ACC112 (cell line): Measurements from ENCODE around the gene SF3B1.
"Not testable (repeated sequence)": the region's sequence is repeated elsewhere in the genome, so short reads cannot be mapped to it uniquely, and the experiment has no call there.

Source experiments
- H2AFZ ChIP-seq: fragments of 200-600 bp; sonication (generic); one replicate; pipeline ENCODE4 v1.6.0; 2017; ENCODE audit warnings: antibody characterized with exemption, low read length; ENCODE audit not compliant: unreplicated experiment
- H3K27ac ChIP-seq: fragments of 200-600 bp; sonication (generic); 2 replicates; pipeline ENCODE4 v1.5.1; 2014; ENCODE audit warnings: low read depth, mild to moderate bottlenecking, antibody characterized with exemption, low read length, moderate library complexity
- H3K27me3 ChIP-seq: fragments of 200-600 bp; sonication (generic); 2 replicates; pipeline ENCODE4 v1.6.1; 2014; ENCODE audit warnings: mild to moderate bottlenecking, antibody characterized with exemption, low read length, moderate library complexity, mixed read lengths; ENCODE audit not compliant: insufficient read depth
- H3K36me3 ChIP-seq: fragments of 200-600 bp; sonication (generic); 2 replicates; pipeline ENCODE4 v1.6.1; 2016; ENCODE audit warnings: mild to moderate bottlenecking, antibody characterized with exemption, low read length, moderate library complexity, mixed read lengths; ENCODE audit not compliant: insufficient read depth
- H3K4me1 ChIP-seq: fragments of 200-600 bp; sonication (generic); one replicate; pipeline ENCODE4 v1.6.1; 2016; ENCODE audit warnings: low read length, mixed read lengths; ENCODE audit not compliant: insufficient read depth, unreplicated experiment, control insufficient read depth
- H3K4me3 ChIP-seq: fragments of 200-600 bp; sonication (generic); 2 replicates; pipeline ENCODE4 v1.5.1; 2014; ENCODE audit warnings: mild to moderate bottlenecking, low read depth, low read length
- H3K79me2 ChIP-seq: fragments of 200-600 bp; sonication (generic); one replicate; pipeline ENCODE4 v1.6.0; 2016; ENCODE audit warnings: low read length; ENCODE audit not compliant: control insufficient read depth, unreplicated experiment, insufficient read depth

Gene SF3B1

DNA sequence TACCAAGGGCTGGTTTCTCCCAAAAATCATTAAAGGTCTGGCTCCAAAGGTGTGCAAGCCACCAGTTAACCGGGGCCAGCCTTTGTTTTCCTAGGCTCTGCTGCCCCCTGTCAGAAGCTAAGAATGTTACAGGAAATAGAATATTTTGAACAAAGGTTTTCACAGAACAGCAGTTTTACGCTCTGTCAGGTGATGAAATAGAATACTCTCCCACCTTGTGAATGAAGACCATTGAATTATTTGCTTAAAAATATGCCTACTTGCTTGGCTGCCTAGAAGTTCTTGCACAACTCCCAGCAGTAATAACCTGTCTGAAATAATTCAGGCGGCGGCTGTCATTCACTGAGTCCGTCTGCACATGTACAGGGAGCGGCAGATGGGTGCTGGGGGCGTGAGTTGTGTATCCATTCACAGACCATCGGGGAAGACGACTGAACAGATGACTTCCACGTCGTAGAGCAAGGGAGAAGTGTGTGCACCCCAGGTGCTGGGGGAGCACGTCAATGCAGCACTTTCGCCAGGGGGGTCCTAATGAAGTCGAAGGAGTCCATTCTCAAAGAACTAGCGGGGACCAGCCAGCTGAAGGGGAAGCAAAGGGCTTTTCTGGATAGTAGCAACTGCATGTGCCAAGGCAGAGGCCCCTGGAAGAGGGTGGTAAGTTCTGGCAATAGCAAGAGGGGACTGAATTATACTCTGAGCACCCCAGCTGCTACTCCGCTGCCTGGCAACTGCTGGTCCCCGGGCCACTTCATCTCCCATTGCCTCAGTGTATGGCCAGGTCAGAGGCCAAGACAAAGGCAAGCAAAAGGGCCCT is 56.1 kb downstream of the SF3B1 start:
- no peaks in the 10 kb centered on the region for H3K36me3 ChIP-seq
- H2AFZ ChIP-seq = no peak overlapping the region
- no peaks in the 10 kb centered on the region for H3K79me2 ChIP-seq
- H3K27me3 ChIP-seq = no peaks in the 10 kb centered on the region
- no peak overlapping the region for H3K4me3 ChIP-seq
- no peak overlapping the region for H3K27ac ChIP-seq
- H3K4me1 ChIP-seq = peaks cover 4% of the 10 kb centered on the region

GRCh38 chr2:197378086-197378485 is 56.7 kb downstream of the SF3B1 start:
- Histone ChIP-seq H3K4me1 (peaks cover 4% of the 10 kb centered on the region), H3K79me2 (no peaks in the 10 kb centered on the region), H3K36me3 (no peaks in the 10 kb centered on the region), H3K27me3 (no peaks in the 10 kb centered on the region), H2AFZ (no peak overlapping the region), H3K27ac (no peak overlapping the region), H3K4me3 (no peak overlapping the region)

DNA sequence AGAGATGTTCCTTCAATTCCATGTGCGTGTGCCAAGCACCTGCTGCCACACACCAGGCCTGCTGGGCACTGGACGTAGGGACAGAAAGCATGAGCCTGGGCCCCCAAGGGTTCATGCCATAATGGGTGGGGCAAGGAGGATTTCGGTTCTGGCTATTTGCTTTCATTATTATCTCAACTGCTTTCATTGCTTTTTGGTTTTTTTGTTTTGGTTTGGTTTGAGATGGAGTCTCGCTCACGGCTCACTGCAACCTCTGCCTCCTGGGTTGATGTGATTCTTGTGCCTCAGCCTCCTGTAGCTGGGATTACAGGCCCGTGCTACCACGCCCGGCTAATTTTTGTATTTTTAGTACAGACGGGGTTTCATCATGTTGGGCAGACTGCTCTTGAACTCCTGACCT is 57.2 kb downstream of the SF3B1 start:
- Histone ChIP-seq H3K4me3 (no peak overlapping the region), H3K79me2 (no peaks in the 10 kb centered on the region), H2AFZ (no peak overlapping the region), H3K27ac (no peak overlapping the region), H3K27me3 (no peaks in the 10 kb centered on the region), H3K4me1 (peaks cover 4% of the 10 kb centered on the region), H3K36me3 (no peaks in the 10 kb centered on the region)

DNA sequence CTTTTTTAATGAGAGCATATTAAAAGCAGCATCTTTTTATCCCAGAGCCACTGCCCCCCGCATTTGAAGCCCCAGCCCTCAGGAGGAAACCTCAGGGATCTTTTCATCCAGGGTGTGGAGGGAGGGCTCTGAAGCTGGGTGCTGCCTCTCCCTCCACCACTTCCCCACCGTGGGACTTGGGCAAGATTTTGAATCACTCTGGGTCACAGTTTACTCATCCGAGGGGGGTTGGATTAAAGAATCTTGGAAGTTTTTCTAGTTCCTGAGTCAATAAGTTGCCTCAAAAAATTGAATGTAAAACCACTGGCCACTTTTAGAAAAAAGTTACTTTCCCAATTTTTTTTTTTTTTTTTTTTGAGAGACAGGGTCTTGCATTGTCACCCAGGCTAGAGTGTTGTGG is 62.2 kb downstream of the SF3B1 start:
- Histone ChIP-seq H3K27me3 (no peaks in the 10 kb centered on the region), H3K4me3 (no peak overlapping the region), H3K27ac (no peak overlapping the region), H2AFZ (no peak overlapping the region), H3K36me3 (no peaks in the 10 kb centered on the region), H3K4me1 (peaks cover 7% of the 10 kb centered on the region), H3K79me2 (no peaks in the 10 kb centered on the region)

GRCh38 chr2:197370664-197371063 is 64.2 kb downstream of the SF3B1 start:
- H3K4me3 ChIP-seq, H3K27me3 ChIP-seq, H3K4me1 ChIP-seq, H3K27ac ChIP-seq, H3K36me3 ChIP-seq, H3K79me2 ChIP-seq, H2AFZ ChIP-seq: not testable (repeated sequence)

DNA sequence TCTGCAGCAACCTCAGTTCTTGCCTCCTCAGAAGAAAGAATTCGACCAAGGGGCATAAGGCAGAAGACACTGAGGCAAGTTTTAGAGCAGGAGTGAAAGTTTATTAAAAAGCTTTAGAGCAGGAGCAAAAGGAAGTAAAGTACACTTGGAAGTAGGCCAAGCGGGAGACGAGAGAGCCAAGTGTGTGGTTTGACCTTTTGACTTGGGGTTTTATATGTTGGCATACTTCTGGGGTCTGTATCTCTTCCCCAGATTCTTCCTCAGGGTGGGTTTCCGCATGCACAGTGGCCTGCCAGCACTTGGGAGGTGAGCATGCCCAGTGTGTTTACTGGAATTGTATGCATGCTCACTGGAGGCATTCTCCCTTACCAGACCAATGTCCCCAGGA is 64.9 kb downstream of the SF3B1 start:
- Histone ChIP-seq H3K4me3 (no peak overlapping the region), H3K79me2 (no peaks in the 10 kb centered on the region), H2AFZ (no peak overlapping the region), H3K36me3 (no peaks in the 10 kb centered on the region), H3K4me1 (peaks cover 7% of the 10 kb centered on the region), H3K27ac (no peak overlapping the region), H3K27me3 (no peaks in the 10 kb centered on the region)

DNA sequence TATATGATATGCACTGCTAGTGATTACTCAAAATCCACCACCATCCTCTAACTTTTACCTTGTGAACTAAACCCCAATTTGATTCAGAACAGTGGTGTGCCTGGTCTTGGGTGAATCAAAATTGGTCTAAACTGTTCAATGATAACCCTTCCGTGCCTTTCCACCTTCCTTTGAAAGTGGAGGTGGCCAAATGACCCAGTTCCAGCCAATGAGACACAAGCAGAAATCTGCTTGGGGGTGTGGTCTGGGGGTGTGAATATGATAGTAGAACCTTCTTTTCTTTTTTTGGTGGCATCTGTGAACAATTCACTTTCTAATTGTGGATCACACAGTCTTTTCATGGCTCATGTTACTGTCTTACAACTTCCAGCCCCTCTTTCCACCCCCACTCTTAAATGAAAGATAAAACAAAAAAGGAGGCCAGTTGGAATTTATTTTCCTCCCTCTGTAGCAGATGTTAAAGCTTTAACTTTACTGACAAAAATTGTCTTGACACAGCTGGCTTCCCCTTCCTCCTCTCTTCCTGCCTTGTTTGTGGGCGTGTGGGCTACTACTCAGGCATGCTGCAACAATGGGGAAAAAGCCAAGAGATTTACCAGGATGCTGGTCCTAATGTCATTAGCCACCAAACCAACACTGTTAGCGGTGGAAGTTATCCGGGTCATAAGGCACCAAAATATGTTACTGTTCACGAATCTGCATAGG is 65.4 kb downstream of the SF3B1 start:
- Histone ChIP-seq H3K27ac (no peak overlapping the region), H3K79me2 (no peaks in the 10 kb centered on the region), H3K4me3 (no peak overlapping the region), H3K36me3 (no peaks in the 10 kb centered on the region), H3K4me1 (peaks cover 7% of the 10 kb centered on the region), H3K27me3 (no peaks in the 10 kb centered on the region), H2AFZ (no peak overlapping the region)

- Histone ChIP-seq H3K79me2 (no peaks in the 10 kb centered on the region), H3K4me1 (peaks cover 7% of the 10 kb centered on the region), H3K27ac (no peak overlapping the region), H3K4me3 (no peak overlapping the region), H3K27me3 (no peaks in the 10 kb centered on the region), H3K36me3 (no peaks in the 10 kb centered on the region), H2AFZ (no peak overlapping the region)
Measured at GRCh38 chr2:197368412-197368811, 66.4 kb downstream of the SF3B1 start.

DNA sequence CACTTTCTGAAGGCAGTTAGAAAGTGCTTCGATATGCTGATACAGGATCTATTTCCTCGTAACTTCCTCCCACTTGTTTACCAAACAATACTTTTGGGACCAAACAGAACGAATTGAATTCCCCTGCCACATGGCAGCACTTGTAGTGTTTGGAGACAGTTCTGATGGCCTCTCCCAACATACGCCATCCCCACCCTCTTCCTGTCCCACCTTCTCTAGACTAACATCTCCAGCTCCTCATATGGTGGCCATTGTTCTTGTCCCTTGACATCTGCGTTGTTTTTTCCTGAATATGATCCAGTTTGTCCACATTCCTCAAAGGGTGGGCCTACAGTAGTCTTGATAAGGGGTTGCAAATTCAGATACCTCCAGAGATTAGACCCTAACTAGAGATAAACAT is 70.8 kb downstream of the SF3B1 start:
- Histone ChIP-seq H3K79me2 (no peaks in the 10 kb centered on the region), H3K27ac (no peak overlapping the region), H2AFZ (no peak overlapping the region), H3K36me3 (no peaks in the 10 kb centered on the region), H3K4me3 (no peak overlapping the region), H3K27me3 (no peaks in the 10 kb centered on the region), H3K4me1 (no peaks in the 10 kb centered on the region)

GRCh38 chr2:197360744-197361156 is 74.1 kb downstream of the SF3B1 start:
- Histone ChIP-seq H3K79me2 (no peaks in the 10 kb centered on the region), H3K36me3 (no peaks in the 10 kb centered on the region), H3K4me3 (no peak overlapping the region), H3K27me3 (no peaks in the 10 kb centered on the region), H3K27ac (no peak overlapping the region), H2AFZ (no peak overlapping the region), H3K4me1 (no peaks in the 10 kb centered on the region)

DNA sequence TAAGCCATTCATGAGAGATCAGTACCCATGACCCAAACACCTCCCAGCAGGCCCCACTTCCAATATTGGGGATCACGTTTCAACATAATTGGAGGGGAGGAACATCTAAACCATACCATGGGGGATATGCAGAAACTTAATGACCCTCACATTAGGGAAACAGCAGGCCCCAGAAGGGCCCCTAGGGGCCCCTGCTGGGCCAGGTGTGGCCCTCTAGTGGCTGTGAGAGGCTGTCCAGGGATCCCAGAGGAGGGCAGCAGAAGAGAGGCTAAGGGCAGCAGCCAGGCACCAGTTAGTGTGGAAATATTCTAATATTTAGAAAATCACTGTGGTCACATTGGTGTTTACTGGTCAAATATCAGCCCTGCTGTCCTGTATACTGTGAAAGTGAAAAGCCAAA is 75.0 kb downstream of the SF3B1 start:
- Histone ChIP-seq H3K4me1 (no peaks in the 10 kb centered on the region), H3K4me3 (no peak overlapping the region), H2AFZ (no peak overlapping the region), H3K36me3 (no peaks in the 10 kb centered on the region), H3K27ac (no peak overlapping the region), H3K27me3 (no peaks in the 10 kb centered on the region), H3K79me2 (no peaks in the 10 kb centered on the region)
